ENCODE results near the gene PDE6B. TPM values are rescaled to one million over a fixed set of nuclear protein-coding genes. Genes with fewer than 3 reads are reported as not detected.

PDE6B gene
- total RNA-seq, 1 donor from 2014 or later: 4.1 TPM

DNA sequence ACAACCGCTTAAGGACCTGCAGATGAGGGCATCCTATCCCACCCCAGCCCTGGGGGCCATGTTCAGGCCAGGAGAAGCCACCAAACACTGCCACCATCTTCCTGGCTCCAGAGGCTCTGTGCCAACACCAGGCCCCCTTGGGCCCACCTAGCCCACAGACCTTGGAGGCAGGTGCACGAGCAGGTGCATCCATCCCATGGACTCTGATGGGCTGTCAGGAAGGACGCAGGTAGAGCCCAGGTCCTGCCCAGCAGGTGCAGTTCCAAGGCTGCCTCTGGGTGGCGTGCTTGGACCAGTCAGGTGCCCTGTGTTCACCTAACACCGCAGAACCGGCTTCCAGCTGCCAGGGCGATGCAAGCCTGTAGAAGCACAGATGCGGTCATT is 22.8 kb upstream of the PDE6B start:
- no peak overlapping the region for H3K27ac Mint-ChIP-seq (ENCODE audit: unreplicated experiment)
- H3K4me3 Mint-ChIP-seq: no peak overlapping the region
- no peaks in the 10 kb centered on the region for H3K4me1 Mint-ChIP-seq
- H3K36me3 Mint-ChIP-seq (ENCODE audit: low read depth): no peaks in the 10 kb centered on the region
- H3K9me3 Mint-ChIP-seq: no peaks in the 10 kb centered on the region
- TF ChIP-seq, protein P1, sequence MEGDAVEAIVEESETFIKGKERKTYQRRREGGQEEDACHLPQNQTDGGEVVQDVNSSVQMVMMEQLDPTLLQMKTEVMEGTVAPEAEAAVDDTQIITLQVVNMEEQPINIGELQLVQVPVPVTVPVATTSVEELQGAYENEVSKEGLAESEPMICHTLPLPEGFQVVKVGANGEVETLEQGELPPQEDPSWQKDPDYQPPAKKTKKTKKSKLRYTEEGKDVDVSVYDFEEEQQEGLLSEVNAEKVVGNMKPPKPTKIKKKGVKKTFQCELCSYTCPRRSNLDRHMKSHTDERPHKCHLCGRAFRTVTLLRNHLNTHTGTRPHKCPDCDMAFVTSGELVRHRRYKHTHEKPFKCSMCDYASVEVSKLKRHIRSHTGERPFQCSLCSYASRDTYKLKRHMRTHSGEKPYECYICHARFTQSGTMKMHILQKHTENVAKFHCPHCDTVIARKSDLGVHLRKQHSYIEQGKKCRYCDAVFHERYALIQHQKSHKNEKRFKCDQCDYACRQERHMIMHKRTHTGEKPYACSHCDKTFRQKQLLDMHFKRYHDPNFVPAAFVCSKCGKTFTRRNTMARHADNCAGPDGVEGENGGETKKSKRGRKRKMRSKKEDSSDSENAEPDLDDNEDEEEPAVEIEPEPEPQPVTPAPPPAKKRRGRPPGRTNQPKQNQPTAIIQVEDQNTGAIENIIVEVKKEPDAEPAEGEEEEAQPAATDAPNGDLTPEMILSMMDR (conservative IDR thresholded peaks at IDR 0.05): peak; percentile 66
- peaks cover 23% of the 10 kb centered on the region for H3K27me3 Mint-ChIP-seq (ENCODE audit: low read depth)
- DNase-seq (ENCODE audit: low read depth, low spot score): peak; percentile 40

DNA sequence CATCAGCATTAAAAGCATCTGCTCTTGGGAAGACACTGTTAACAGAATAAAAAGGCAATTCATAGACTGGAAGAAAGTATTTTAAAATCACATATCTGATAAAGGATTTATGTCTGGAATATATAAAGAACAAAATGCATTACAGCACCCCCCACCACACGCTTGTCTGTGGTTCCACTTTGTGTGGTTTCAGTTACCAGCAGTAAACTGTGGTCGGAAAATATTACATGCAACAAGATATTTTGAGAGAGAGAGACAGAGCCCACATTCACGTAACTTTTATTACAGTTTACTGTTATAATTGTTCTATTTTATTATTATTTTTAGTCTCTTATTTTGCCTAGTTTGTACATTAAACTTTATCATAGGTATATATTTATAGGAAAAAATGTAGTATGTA is 21.2 kb upstream of the PDE6B start:
- no peaks in the 10 kb centered on the region for H3K9me3 Mint-ChIP-seq
- DNase-seq (ENCODE audit: low read depth, low spot score): no peak
- no peaks in the 10 kb centered on the region for H3K4me1 Mint-ChIP-seq
- H3K27me3 Mint-ChIP-seq (ENCODE audit: low read depth): peaks cover 13% of the 10 kb centered on the region
- TF ChIP-seq, protein P1 (conservative IDR thresholded peaks at IDR 0.05): no peak
- no peak overlapping the region for H3K4me3 Mint-ChIP-seq
- no peak overlapping the region for H3K27ac Mint-ChIP-seq (ENCODE audit: unreplicated experiment)
- H3K36me3 Mint-ChIP-seq (ENCODE audit: low read depth): no peaks in the 10 kb centered on the region

DNA sequence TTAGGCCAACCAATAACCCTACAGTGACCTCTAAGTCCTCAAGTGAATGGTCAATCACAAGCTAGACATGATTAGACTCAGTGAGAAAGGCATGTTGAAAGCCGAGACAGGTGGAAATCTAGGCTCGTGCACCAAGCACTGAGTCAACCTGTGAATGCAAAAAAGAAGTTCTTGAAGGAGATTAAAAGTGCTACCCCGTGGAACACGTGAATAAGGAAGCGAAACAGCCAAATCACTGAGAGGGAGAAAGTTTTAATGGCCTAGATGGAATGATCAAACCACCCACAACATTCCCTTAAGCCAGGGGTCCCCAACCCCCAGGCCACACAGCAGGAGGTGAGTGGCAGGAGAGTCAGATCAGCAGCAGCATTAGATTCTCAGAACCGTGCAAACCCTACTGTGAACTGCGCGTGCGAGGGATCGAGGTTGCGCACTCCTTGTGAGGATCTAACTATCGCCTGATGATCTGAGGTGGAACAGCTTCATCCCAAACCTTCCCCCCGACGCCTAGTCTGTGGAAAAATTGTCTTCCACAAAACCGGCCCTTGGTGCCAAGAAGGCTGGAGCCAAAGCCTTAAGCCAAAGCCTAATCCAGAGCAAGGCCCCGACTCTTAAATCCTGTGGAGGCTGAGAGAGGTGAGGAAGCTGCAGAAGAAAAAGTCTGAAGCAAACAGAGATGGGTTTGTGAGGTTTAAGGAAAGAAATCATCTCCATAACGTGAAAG is 19.5 kb upstream of the PDE6B start:
- Mint-ChIP-seq H3K4me3 (no peak overlapping the region), H3K27me3 (ENCODE audit: low read depth) (peaks cover 23% of the 10 kb centered on the region), H3K36me3 (ENCODE audit: low read depth) (peaks cover 3% of the 10 kb centered on the region), H3K27ac (ENCODE audit: unreplicated experiment) (no peak overlapping the region), H3K9me3 (peaks cover 4% of the 10 kb centered on the region), H3K4me1 (no peaks in the 10 kb centered on the region)
- no peak for DNase-seq (ENCODE audit: low read depth, low spot score)
- TF ChIP-seq, protein P1 (conservative IDR thresholded peaks at IDR 0.05): no peak

DNA sequence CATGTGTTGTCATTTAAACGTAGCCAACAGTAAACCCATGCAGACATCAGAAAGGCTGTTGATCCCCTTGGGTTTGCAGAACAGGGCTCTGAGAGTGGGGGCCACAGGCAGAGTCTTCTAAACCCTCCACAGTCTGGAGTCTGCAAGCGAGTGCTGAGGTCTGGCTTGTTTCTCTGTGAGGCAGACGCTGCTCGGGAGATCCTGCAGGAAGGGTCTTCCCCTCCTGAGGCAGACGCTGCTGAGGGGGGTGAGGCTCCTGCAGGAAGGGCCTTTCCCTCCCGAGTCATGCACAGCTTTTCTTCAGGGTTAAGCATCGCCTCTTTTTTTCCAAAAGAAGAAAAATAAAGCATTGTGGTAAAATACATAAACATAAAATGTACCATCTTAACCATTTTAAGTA is 17.1 kb upstream of the PDE6B start:
- TF ChIP-seq, protein P1 (conservative IDR thresholded peaks at IDR 0.05): no peak
- peaks cover 30% of the 10 kb centered on the region for H3K27me3 Mint-ChIP-seq (ENCODE audit: low read depth)
- peaks cover 3% of the 10 kb centered on the region for H3K36me3 Mint-ChIP-seq (ENCODE audit: low read depth)
- no peak overlapping the region for H3K4me3 Mint-ChIP-seq
- no peaks in the 10 kb centered on the region for H3K4me1 Mint-ChIP-seq
- DNase-seq (ENCODE audit: low read depth, low spot score): no peak
- no peak overlapping the region for H3K27ac Mint-ChIP-seq (ENCODE audit: unreplicated experiment)
- H3K9me3 Mint-ChIP-seq: peaks cover 4% of the 10 kb centered on the region

DNA sequence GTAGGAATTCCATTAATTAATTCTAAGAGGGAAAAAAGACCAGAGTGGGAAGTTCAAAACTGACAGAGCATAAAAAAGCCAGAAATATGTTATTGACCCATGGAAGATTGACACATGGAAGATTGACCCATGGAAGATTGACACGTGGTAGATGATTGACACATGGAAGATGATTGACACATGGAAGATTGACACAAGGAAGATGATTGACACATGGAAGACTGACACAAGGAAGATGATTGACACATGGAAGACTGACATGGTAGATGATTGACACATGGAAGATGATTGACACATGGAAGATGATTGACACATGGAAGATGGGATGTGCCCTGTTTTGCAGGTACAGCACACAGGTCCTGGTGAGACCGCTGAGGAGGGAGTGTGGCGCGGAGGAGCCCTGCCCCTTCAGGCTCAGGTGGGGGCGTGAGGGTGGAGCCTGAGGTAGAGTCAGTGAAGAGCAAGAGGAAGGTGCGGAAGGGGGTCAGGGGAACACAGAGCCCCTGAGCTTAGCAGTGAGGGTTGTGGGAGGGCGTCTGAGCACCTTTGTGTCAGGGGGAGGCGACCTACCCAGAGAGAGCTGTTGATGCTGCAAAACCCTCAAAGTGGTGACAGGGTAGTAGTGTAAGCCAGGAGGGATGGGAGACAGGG is 15.8 kb upstream of the PDE6B start:
- Mint-ChIP-seq H3K27me3 (ENCODE audit: low read depth) (peaks cover 38% of the 10 kb centered on the region), H3K9me3 (peaks cover 4% of the 10 kb centered on the region)
- DNase-seq (ENCODE audit: low read depth, low spot score): no peak

More for the DNA sequence above, 15.8 kb upstream of the PDE6B start:
- Mint-ChIP-seq H3K36me3 (ENCODE audit: low read depth) (peaks cover 3% of the 10 kb centered on the region), H3K4me3 (no peak overlapping the region), H3K27ac (ENCODE audit: unreplicated experiment) (no peak overlapping the region), H3K4me1 (no peaks in the 10 kb centered on the region)
- TF ChIP-seq, protein P1 (conservative IDR thresholded peaks at IDR 0.05): no peak
